Uterus (tissue), 4 donors: Measurements from ENCODE around the gene C14orf180. TPM values are rescaled to one million over a fixed set of nuclear protein-coding genes. Genes with fewer than 3 reads are reported as not detected.
"Not testable (repeated sequence)": the region's sequence is repeated elsewhere in the genome, so short reads cannot be mapped to it uniquely, and the experiment has no call there.

Source experiments
- DNase-seq, 2 donors: peaks; one replicate each; pipeline ENCODE4 v3.0.0-alpha.2; 2019 to 2020
- H3K27ac ChIP-seq, 2 donors: fragments of 200-600 bp; sonication (generic); 1 replicate in 1 of 2; 2 replicates in 1 of 2; pipeline ENCODE4 v1.5.1; 2016 to 2018
- H3K27me3 ChIP-seq, 2 donors: fragments of 200-600 bp; sonication (generic); one replicate each; pipeline ENCODE4 v1.5.1; 2018 to 2019; ENCODE audit warnings: control low read depth in 1 of 2
- H3K36me3 ChIP-seq, 2 donors: fragments of 200-600 bp; sonication (generic); one replicate each; pipeline ENCODE4 v1.5.1; 2019; ENCODE audit warnings: control low read depth in 1 of 2
- H3K4me1 ChIP-seq, 2 donors: fragments of 200-600 bp; sonication (generic); one replicate each; pipeline ENCODE4 v1.5.1; 2018 to 2019; ENCODE audit warnings: control low read depth in 1 of 2
- H3K4me3 ChIP-seq, 2 donors: fragments of 200-600 bp; sonication (generic); 1 replicate in 1 of 2; 2 replicates in 1 of 2; pipeline ENCODE4 v1.5.1; 2018 to 2019; ENCODE audit warnings: mild to moderate bottlenecking in 1 of 2
- H3K9me3 ChIP-seq, 2 donors: fragments of 200-600 bp; sonication (generic); one replicate each; pipeline ENCODE4 v1.5.1; 2019; ENCODE audit warnings: control low read depth in 1 of 2
- POLR2A ChIP-seq, 2 donors: fragments of 450-650 bp; IDR thresholded peaks; one replicate each; pipeline ENCODE4 v1.6.1; 2016; ENCODE audit warnings: antibody characterized with exemption in 2 of 2, mild to moderate bottlenecking in 1 of 2, moderate library complexity in 1 of 2
- intact Hi-C: fragments of 100-400 bp; cut with DNase I; formaldehyde crosslinking; loops from one replicate; pipeline ENCODE4 v1.15.1; 2023; ENCODE audit warnings: low total_unique reads
- total RNA-seq, 4 donors: library from RNA; depleted of rRNA in 3 of 4; stranded (reverse); fragments of >200 nt in 3 of 4; gene quantifications; one replicate each; pipeline versions ENCODE4 v1.1.0 to v1.2.4, GENCODE V29; 2014 to 2023
- TF ChIP-seq, protein P1 (sequence below), 4 experiments: fragments of 200-600 bp in 2 of 4; fragments of 450-650 bp in 2 of 4; sonication (generic) in 2 of 4; IDR thresholded peaks; one replicate each; pipeline ENCODE4 v1.5.1; 2016 to 2019; ENCODE audit warnings: antibody characterized with exemption in 4 of 4, mild to moderate bottlenecking in 2 of 4, moderate library complexity in 1 of 4
- donor health status: DM: yes; HTN: yes; CAD: no.

C14orf180 gene
- total RNA-seq, 4 donors from 2014 or later = 0.21 to 2.1 (median 0.26) TPM; not detected in 1

DNA sequence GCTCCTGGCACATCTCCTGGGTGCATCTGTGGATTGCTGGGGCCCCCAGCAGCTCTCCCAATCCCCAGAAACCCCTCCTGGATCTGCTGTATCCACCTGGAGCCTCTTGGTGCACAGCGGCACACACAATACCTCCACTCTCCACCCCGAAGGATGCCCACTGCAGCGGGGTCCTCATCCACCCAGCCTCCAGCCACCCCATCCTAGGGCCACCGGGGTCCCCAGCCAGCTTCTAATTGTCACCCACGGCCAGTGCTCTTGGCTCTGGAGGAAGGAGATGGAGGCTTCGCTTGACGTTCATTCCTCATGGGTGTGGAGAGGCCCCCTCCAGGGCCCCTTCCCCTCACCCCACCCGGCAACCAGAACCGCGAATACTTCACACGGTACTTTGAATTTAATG, 56.6 kb downstream of the C14orf180 start:
- no peak overlapping the region for H3K4me3 ChIP-seq
- H3K36me3 ChIP-seq = no peaks in the 10 kb centered on the region
- DNase-seq = no peak
- H3K9me3 ChIP-seq = no peaks in the 10 kb centered on the region
- TF ChIP-seq, protein P1, sequence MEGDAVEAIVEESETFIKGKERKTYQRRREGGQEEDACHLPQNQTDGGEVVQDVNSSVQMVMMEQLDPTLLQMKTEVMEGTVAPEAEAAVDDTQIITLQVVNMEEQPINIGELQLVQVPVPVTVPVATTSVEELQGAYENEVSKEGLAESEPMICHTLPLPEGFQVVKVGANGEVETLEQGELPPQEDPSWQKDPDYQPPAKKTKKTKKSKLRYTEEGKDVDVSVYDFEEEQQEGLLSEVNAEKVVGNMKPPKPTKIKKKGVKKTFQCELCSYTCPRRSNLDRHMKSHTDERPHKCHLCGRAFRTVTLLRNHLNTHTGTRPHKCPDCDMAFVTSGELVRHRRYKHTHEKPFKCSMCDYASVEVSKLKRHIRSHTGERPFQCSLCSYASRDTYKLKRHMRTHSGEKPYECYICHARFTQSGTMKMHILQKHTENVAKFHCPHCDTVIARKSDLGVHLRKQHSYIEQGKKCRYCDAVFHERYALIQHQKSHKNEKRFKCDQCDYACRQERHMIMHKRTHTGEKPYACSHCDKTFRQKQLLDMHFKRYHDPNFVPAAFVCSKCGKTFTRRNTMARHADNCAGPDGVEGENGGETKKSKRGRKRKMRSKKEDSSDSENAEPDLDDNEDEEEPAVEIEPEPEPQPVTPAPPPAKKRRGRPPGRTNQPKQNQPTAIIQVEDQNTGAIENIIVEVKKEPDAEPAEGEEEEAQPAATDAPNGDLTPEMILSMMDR (IDR thresholded peaks at IDR 0.05) = no peak
- TF ChIP-seq POLR2A (IDR thresholded peaks at IDR 0.05) = no peak
- H3K27me3 ChIP-seq = no peaks in the 10 kb centered on the region
- intact Hi-C loops = loop anchor here (5.0 kb wide), 1 partner anchor 559 kb away; no protein-coding TSS in a partner anchor
- no peak overlapping the region for H3K27ac ChIP-seq
- H3K4me1 ChIP-seq = no peaks in the 10 kb centered on the region

DNA sequence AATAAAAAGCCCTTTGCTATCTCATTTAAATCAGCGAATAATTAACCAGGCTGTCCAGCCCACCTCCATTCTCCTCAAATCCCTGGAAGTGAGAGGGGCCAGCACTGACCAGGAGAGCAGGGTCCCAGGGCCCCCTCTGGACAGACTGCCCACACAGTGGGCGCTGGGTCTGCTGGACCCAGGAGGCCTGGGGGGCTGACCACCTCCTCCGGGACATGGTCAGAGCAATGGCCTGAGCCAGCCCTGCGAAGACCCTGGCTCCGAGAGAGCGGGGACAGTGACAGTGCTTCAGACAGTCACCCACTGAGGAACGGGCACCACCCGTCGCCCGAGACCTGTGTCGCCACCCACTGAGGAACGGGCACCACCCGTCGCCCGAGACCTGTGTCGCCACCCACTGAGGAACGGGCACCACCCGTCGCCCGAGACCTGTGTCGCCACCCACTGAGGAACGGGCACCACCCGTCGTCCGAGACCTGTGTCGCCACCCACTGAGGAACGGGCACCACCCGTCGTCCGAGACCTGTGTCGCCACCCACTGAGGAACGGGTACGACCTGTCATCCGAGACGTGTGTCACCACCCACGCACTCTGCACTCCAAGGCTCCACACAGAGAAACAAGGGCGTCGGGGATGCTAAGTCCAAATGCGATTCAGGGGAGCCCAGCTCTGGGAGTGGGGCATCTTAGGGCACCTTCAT, 57.4 kb downstream of the C14orf180 start:
- H3K4me3 ChIP-seq, DNase-seq, H3K9me3 ChIP-seq, H3K4me1 ChIP-seq, H3K27me3 ChIP-seq, H3K36me3 ChIP-seq, H3K27ac ChIP-seq: not testable (repeated sequence)
- intact Hi-C loops = loop anchor here (5.0 kb wide), 1 partner anchor 560 kb away; no protein-coding TSS in a partner anchor

DNA sequence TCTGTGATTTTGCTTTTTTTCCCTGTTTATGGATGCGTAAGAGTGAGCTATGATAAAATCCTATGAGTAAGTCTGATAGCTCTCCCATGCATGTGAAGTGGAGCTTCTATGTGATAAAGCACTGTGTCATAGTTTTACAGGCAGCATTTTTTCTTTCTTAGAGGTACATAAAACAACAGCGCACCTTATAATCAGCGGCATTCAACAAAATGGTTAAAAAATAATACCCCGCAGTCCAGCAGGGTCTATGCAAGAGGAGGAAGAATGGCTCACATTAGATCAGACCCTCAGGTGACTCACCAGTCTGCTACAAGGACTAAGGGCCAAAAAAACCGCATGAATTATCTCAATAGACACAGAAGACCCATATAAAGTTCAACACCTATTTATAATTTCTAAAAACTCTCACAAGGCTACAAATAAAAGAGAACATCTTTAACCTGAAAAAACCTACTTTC, 58.0 kb downstream of the C14orf180 start:
- intact Hi-C loops = loop anchor here (5.0 kb wide), 1 partner anchor 560 kb away; no protein-coding TSS in a partner anchor
- H3K4me3 ChIP-seq = no peak overlapping the region
- no peak for DNase-seq
- TF ChIP-seq, protein P1 (IDR thresholded peaks at IDR 0.05) = no peak
- no peak for TF ChIP-seq POLR2A (IDR thresholded peaks at IDR 0.05)
- no peaks in the 10 kb centered on the region for H3K4me1 ChIP-seq
- no peaks in the 10 kb centered on the region for H3K27me3 ChIP-seq
- no peaks in the 10 kb centered on the region for H3K9me3 ChIP-seq
- no peaks in the 10 kb centered on the region for H3K36me3 ChIP-seq
- no peak overlapping the region for H3K27ac ChIP-seq

DNA sequence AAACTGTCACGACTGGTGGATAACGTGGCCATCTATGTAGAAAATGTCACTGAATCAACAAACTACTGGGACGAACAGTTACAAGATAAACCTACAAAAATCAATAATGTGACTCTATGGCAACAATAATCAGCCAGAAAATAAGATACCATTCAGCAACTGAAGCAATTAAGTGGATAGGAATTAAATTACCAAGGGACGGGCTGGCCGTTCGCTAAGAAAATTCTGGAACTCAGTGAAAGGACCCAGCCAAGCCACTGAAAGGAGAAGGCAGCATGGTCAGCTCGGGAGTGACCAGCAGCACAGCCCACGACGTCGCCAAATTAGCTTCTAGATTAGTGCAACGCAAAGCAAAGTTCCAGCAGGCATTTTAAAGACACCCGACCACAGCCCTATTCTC, 58.6 kb downstream of the C14orf180 start:
- no peaks in the 10 kb centered on the region for H3K27me3 ChIP-seq
- TF ChIP-seq, protein P1 (IDR thresholded peaks at IDR 0.05) = no peak
- no peak for TF ChIP-seq POLR2A (IDR thresholded peaks at IDR 0.05)
- intact Hi-C loops = loop anchor here (5.0 kb wide), 1 partner anchor 561 kb away; no protein-coding TSS in a partner anchor

DNA sequence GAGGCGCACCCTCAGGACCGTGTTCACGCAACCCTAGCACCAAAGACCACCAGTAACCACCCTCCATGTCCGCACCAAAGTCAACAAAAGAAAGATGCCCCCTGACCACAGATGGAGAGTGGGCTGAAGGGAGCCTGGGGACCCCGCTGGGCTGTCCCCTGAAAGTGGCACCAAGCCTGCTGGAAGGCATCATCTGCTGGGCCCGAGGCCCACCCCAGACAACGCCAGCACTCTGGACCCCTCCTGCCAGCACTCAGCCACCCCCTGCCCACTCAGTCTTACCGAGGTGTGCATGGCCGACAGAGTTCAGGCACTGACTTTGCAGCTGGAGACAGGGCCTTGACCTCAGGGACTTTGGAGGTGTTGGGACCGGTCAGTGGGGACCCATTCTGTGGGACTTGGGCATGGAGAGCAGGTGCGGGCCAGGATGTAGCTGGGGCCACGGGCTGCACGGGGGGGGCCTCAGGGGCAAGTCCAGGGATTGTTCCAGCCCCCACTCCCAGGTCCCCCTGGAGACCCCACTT, 59.4 kb downstream of the C14orf180 start:
- no peaks in the 10 kb centered on the region for H3K27me3 ChIP-seq
- no peak overlapping the region for H3K27ac ChIP-seq
- H3K36me3 ChIP-seq = no peaks in the 10 kb centered on the region
- H3K4me3 ChIP-seq = no peak overlapping the region
- no peak for TF ChIP-seq POLR2A (IDR thresholded peaks at IDR 0.05)
- TF ChIP-seq, protein P1 (IDR thresholded peaks at IDR 0.05) = no peak
- no peaks in the 10 kb centered on the region for H3K9me3 ChIP-seq
- no peaks in the 10 kb centered on the region for H3K4me1 ChIP-seq
- DNase-seq = no peak
- intact Hi-C loops = loop anchor here (5.0 kb wide), 1 partner anchor 562 kb away; no protein-coding TSS in a partner anchor

More for the DNA sequence above, 58.6 kb downstream of the C14orf180 start:
- H3K27ac ChIP-seq = no peak overlapping the region
- H3K9me3 ChIP-seq = no peaks in the 10 kb centered on the region
- no peak for DNase-seq
- H3K4me3 ChIP-seq = no peak overlapping the region
- H3K4me1 ChIP-seq = no peaks in the 10 kb centered on the region
- no peaks in the 10 kb centered on the region for H3K36me3 ChIP-seq
